IMR-90 (cell line): Measurements from ENCODE around the gene NAV2. TPM values are rescaled to one million over a fixed set of nuclear protein-coding genes. Genes with fewer than 3 reads are reported as not detected.

Experiments
- ATAC-seq: fragments of 200-7000 bp; cut with Tn5 transposase; 2 replicates; pipeline ENCODE4 v1.9.1; 2020; ENCODE audit warnings: low read depth, mild to moderate bottlenecking, moderate library complexity
- BruUV-seq: library from RNA; stranded (reverse); fragments of 400-500 nt; replicated peaks from 2 replicates; lab custom pipeline; 2021; lab: Mats Ljungman, UMichigan
- CTCF ChIA-PET: fragments of 300-600 bp; formaldehyde crosslinking; extraction: SDS; loops from one replicate; lab custom pipeline; 2021; ENCODE audit warnings: antibody characterized with exemption; lab: Yijun Ruan, JAX
- POLR2A ChIA-PET: fragments of 300-600 bp; sonication (Branson Sonifier 250); formaldehyde crosslinking; loops from one replicate; lab custom pipeline; 2022; ENCODE audit warnings: antibody characterized with exemption; ENCODE audit not compliant: unreplicated experiment; lab: Charles Lee
- DNase-seq: peaks from one replicate; pipeline ENCODE4 v3.0.0; 2013
- H2AFZ ChIP-seq: replicated peaks from 2 replicates; pipeline ENCODE3; 2013; ENCODE audit warnings: low read length, mild to moderate bottlenecking; ENCODE audit not compliant: poor library complexity
- H2AK5ac ChIP-seq: 2 replicates; pipeline ENCODE4 v1.6.1; 2013; ENCODE audit warnings: low read depth, low read length, inconsistent platforms
- H2AK9ac ChIP-seq: replicated peaks from 2 replicates; pipeline ENCODE3; 2013; ENCODE audit warnings: mild to moderate bottlenecking, low read depth, low read length, moderate library complexity; ENCODE audit not compliant: poor library complexity
- H2BK120ac ChIP-seq: 2 replicates; pipeline ENCODE4 v1.6.1; 2013; ENCODE audit warnings: low read depth, low read length, inconsistent platforms
- H2BK15ac ChIP-seq: 3 replicates; pipeline ENCODE4 v1.6.1; 2013; ENCODE audit warnings: low read depth, low read length, inconsistent platforms
- H2BK20ac ChIP-seq: 2 replicates; pipeline ENCODE4 v1.6.1; 2013; ENCODE audit warnings: low read depth, mild to moderate bottlenecking, inconsistent platforms, low read length, moderate library complexity
- H2BK5ac ChIP-seq: 2 replicates; pipeline ENCODE4 v1.6.1; 2013; ENCODE audit warnings: mild to moderate bottlenecking, low read depth, low read length, inconsistent platforms; ENCODE audit not compliant: poor library complexity, severe bottlenecking
- H3K14ac ChIP-seq: replicated peaks from 2 replicates; pipeline ENCODE4 v1.6.1; 2013; ENCODE audit warnings: low read depth, low read length, inconsistent platforms
- H3K18ac ChIP-seq: 2 replicates; pipeline ENCODE4 v1.6.1; 2013; ENCODE audit warnings: low read depth, low read length, control low read depth
- H3K23ac ChIP-seq: 2 replicates; pipeline ENCODE4 v1.6.1; 2013; ENCODE audit warnings: low read depth, low read length, inconsistent platforms
- H3K27ac ChIP-seq: 2 replicates; pipeline ENCODE4 v1.5.1; 2013; ENCODE audit warnings: mild to moderate bottlenecking, control low read depth, low read length; ENCODE audit not compliant: insufficient read depth
- H3K27me3 ChIP-seq: 2 replicates; pipeline ENCODE4 v1.6.1; 2013; ENCODE audit warnings: low read length; ENCODE audit not compliant: control insufficient read depth, insufficient read depth
- H3K36me3 ChIP-seq: 2 replicates; pipeline ENCODE4 v1.6.1; 2013; ENCODE audit warnings: low read length, mixed read lengths; ENCODE audit not compliant: control insufficient read depth, insufficient read depth
- H3K4ac ChIP-seq: 2 replicates; pipeline ENCODE4 v1.6.1; 2013; ENCODE audit warnings: low read depth, low read length, inconsistent platforms
- H3K4me1 ChIP-seq: 2 replicates; pipeline ENCODE4 v1.6.1; 2013; ENCODE audit warnings: low read length, mixed read lengths; ENCODE audit not compliant: control insufficient read depth, insufficient read depth
- H3K4me2 ChIP-seq: 2 replicates; pipeline ENCODE4 v1.6.1; 2013; ENCODE audit warnings: low read depth, mild to moderate bottlenecking, control low read depth, low read length, moderate library complexity
- H3K4me3 ChIP-seq: 2 replicates; pipeline ENCODE4 v1.5.1; 2013; ENCODE audit warnings: low read depth, mild to moderate bottlenecking, control low read depth, low read length, moderate library complexity; ENCODE audit not compliant: insufficient read depth
- H3K56ac ChIP-seq: 2 replicates; pipeline ENCODE4 v1.6.1; 2013; ENCODE audit warnings: low read length, inconsistent platforms; ENCODE audit not compliant: insufficient read depth; ENCODE audit errors: extremely low read depth
- H3K79me1 ChIP-seq, 2 experiments: 2 replicates each; pipeline ENCODE4 v1.6.1; 2013; ENCODE audit warnings: low read length in 2 of 2, inconsistent platforms in 1 of 2, low read depth in 1 of 2
- H3K9ac ChIP-seq: 2 replicates; pipeline ENCODE4 v1.6.1; 2013; ENCODE audit warnings: low read depth, low read length, control low read depth
- H3K9me1 ChIP-seq: 2 replicates; pipeline ENCODE4 v1.6.1; 2013; ENCODE audit warnings: low read length, inconsistent platforms; ENCODE audit not compliant: insufficient read depth
- H3K9me3 ChIP-seq: 2 replicates; pipeline ENCODE4 v1.6.1; 2013; ENCODE audit warnings: low read length; ENCODE audit not compliant: control insufficient read depth, insufficient read depth
- H4K20me1 ChIP-seq: 2 replicates; pipeline ENCODE4 v1.6.1; 2013; ENCODE audit warnings: low read length, inconsistent platforms; ENCODE audit not compliant: insufficient read depth
- H4K5ac ChIP-seq: 2 replicates; pipeline ENCODE4 v1.6.1; 2013; ENCODE audit warnings: mild to moderate bottlenecking, low read depth, low read length, control low read depth
- H4K8ac ChIP-seq, 2 experiments: 2 replicates each; pipeline ENCODE4 v1.6.1; 2013; ENCODE audit warnings: low read depth in 2 of 2, low read length in 2 of 2, control low read depth in 1 of 2, inconsistent platforms in 1 of 2
- H4K91ac ChIP-seq: 2 replicates; pipeline ENCODE4 v1.6.1; 2013; ENCODE audit warnings: low read depth, low read length, inconsistent platforms; ENCODE audit not compliant: insufficient read depth
- BHLHE40 ChIP-seq: fragments of 150-350 bp; IDR thresholded peaks from 2 replicates; pipeline ENCODE4 v1.6.1; 2016; ENCODE audit warnings: mild to moderate bottlenecking, low read depth, low read length
- CEBPB ChIP-seq: IDR thresholded peaks from 2 replicates; pipeline ENCODE4 v1.6.1; 2012; ENCODE audit warnings: low read depth, low read length, improper control_type of control experiment
- CTCF ChIP-seq: conservative IDR thresholded peaks from 2 replicates; pipeline ENCODE4 v1.5.1; 2012; ENCODE audit warnings: mild to moderate bottlenecking, low read depth, low read length, improper control_type of control experiment
- ELK1 ChIP-seq: fragments of 150-350 bp; IDR thresholded peaks from 2 replicates; pipeline ENCODE4 v1.6.1; 2016; ENCODE audit warnings: low read depth, mild to moderate bottlenecking, low read length, moderate library complexity, borderline replicate concordance
- FOS ChIP-seq: fragments of 150-350 bp; IDR thresholded peaks from 2 replicates; pipeline ENCODE4 v1.6.1; 2016; ENCODE audit warnings: low read depth, low read length
- MAFK ChIP-seq: IDR thresholded peaks from 2 replicates; pipeline ENCODE4 v1.6.1; 2012; ENCODE audit warnings: low read depth, low read length, improper control_type of control experiment
- MAZ ChIP-seq: IDR thresholded peaks from 2 replicates; pipeline ENCODE4 v1.6.1; 2012; ENCODE audit warnings: low read depth, mild to moderate bottlenecking, low read length, improper control_type of control experiment, moderate library complexity, borderline replicate concordance
- MXI1 ChIP-seq: IDR thresholded peaks from 2 replicates; pipeline ENCODE4 v1.6.1; 2012; ENCODE audit warnings: low read depth, mild to moderate bottlenecking, low read length, moderate library complexity, borderline replicate concordance
- NFE2L2 ChIP-seq: fragments of 150-350 bp; IDR thresholded peaks from 2 replicates; pipeline ENCODE4 v1.6.1; 2016; ENCODE audit warnings: low read depth, mild to moderate bottlenecking, low read length
- POLR2A ChIP-seq: IDR thresholded peaks from 2 replicates; pipeline ENCODE4 v1.6.1; 2012; ENCODE audit warnings: mild to moderate bottlenecking, low read depth, low read length
- RAD21 ChIP-seq: IDR thresholded peaks from 2 replicates; pipeline ENCODE4 v1.6.1; 2012; ENCODE audit warnings: low read length, improper control_type of control experiment
- RCOR1 ChIP-seq: IDR thresholded peaks from 2 replicates; pipeline ENCODE4 v1.6.1; 2012; ENCODE audit warnings: mild to moderate bottlenecking, low read length, improper control_type of control experiment; ENCODE audit not compliant: insufficient replicate concordance
- SMC3 ChIP-seq: fragments of 150-350 bp; IDR thresholded peaks from 2 replicates; pipeline ENCODE4 v1.6.1; 2016; ENCODE audit warnings: low read depth, mild to moderate bottlenecking, antibody characterized with exemption, low read length, moderate library complexity
- WGBS, 2 experiments: methylation state at CpG; one replicate each; pipeline versions ENCODE4 v1.1.5 to v1.1.7; 2013; ENCODE audit warnings: missing lambda C conversion rate in 2 of 2; ENCODE audit not compliant: insufficient read length in 1 of 2; ENCODE audit errors: extremely low coverage in 2 of 2; 5-methylcytosine and 5-hydroxymethylcytosine counted together
- dilution Hi-C: fragments of 300-500 bp; cut with HindIII; formaldehyde crosslinking; loops from one replicate; pipeline ENCODE4 v1.14.3; 2018; ENCODE audit warnings: low sequenced_read_pairs; ENCODE audit not compliant: unreplicated experiment
- in situ Hi-C: fragments of 300-500 bp; cut with MboI; formaldehyde crosslinking; loops from 3 replicates; pipeline ENCODE4 v1.14.3; 2019; ENCODE audit warnings: low sequenced_read_pairs, inconsistent platforms, mixed read lengths
- intact Hi-C: fragments of 100-400 bp; cut with micrococcal nuclease; formaldehyde crosslinking; loops from 2 replicates; pipeline ENCODE4 v1.10.0; 2022
- polyA plus RNA-seq, 3 experiments: library from polyadenylated mRNA; depleted of rRNA; stranded (reverse); fragments of >200 nt; gene quantifications; 2 replicates each; pipeline ENCODE4 v1.2.3, GENCODE V29; 2012; ENCODE audit warnings: low replicate concordance in 1 of 3
- total RNA-seq: library from RNA; depleted of rRNA; stranded (reverse); fragments of >200 nt; gene quantifications from 2 replicates; pipeline ENCODE4 v1.2.3, GENCODE V29; 2012

NAV2 gene
- total and polyA plus RNA-seq, 2 of the 4 experiments (the other 2 are of a cell fraction), result 4.5 to 12.6 TPM

- no peak for TF ChIP-seq ELK1
Measured at GRCh38 chr11:19963697-19964387, 251.2 kb downstream of the NAV2 start (continued).

- no peak overlapping the region for H4K91ac ChIP-seq
- H3K18ac ChIP-seq, result no peak overlapping the region
- DNase-seq (no peak), ATAC-seq (no peak)
- peaks cover 13% of the 10 kb centered on the region for H3K4me1 ChIP-seq
- no peak overlapping the region for H2AK9ac ChIP-seq
- no peak overlapping the region for H2BK120ac ChIP-seq
- H3K9me3 ChIP-seq, result no peaks in the 10 kb centered on the region
- dilution Hi-C loops, result no loop called here
- H2BK20ac ChIP-seq, result no peak overlapping the region
- no peak overlapping the region for H3K23ac ChIP-seq
- no peak overlapping the region for H3K4me3 ChIP-seq
- no peak overlapping the region for H3K9ac ChIP-seq
- intact Hi-C loops, result no loop called here
- no peak overlapping the region for H3K14ac ChIP-seq
- H3K4ac ChIP-seq, result no peak overlapping the region
- H4K5ac ChIP-seq, result no peak overlapping the region
- in situ Hi-C loops, result no loop called here
- H3K27me3 ChIP-seq, result no peaks in the 10 kb centered on the region
- peaks cover 29% of the 10 kb centered on the region; the same call in 1 of the 2 replicates for H3K9me1 ChIP-seq
- H3K27ac ChIP-seq, result no peak overlapping the region
- BruUV-seq, result no TSS peak
- WGBS, 2 experiments, result 85% methylated on average over 3 of the region's 4 CpGs; no CpG with 5 or more reads in 1 of the 2 experiments
- CTCF ChIA-PET, result no interaction called here
- no peak overlapping the region for H3K56ac ChIP-seq
- H2AFZ ChIP-seq, result no peak overlapping the region
- peaks cover 8% of the 10 kb centered on the region for H3K36me3 ChIP-seq
- no peaks in the 10 kb centered on the region; the same call in none of the 2 replicates for H4K20me1 ChIP-seq
- POLR2A ChIA-PET, result no interaction called here
- no peak overlapping the region for H3K4me2 ChIP-seq
- no peak overlapping the region for H2BK15ac ChIP-seq
- H2AK5ac ChIP-seq, result no peak overlapping the region
- peaks cover 23 to 42% of the 10 kb centered on the region in 2 experiments for H3K79me1 ChIP-seq
- H2BK5ac ChIP-seq, result no peak overlapping the region
- no peak overlapping the region for H4K8ac ChIP-seq
- TF ChIP-seq CEBPB (no peak), CTCF (no peak), RCOR1 (no peak), NFE2L2 (no peak), MAZ (no peak), SMC3 (no peak), RAD21 (no peak), BHLHE40 (no peak), FOS (no peak), POLR2A (no peak), MAFK (no peak), MXI1 (no peak), ELK1 (no peak)
Measured at GRCh38 chr11:19966441-19966840, 253.8 kb downstream of the NAV2 start.
